WERI-Rb-1 (cell line): ENCODE results near the gene MRTFB.

Experiments
- DNase-seq: peaks from one replicate; pipeline ENCODE4 v3.0.0-alpha.2; 2020
- H3K27ac ChIP-seq: fragments of 250-450 bp; sonication (Bioruptor Pico); 2 replicates; pipeline ENCODE4 v1.5.1; 2020; ENCODE audit warnings: mild to moderate bottlenecking, moderate library complexity
- H3K27me3 ChIP-seq: fragments of 250-450 bp; sonication (Bioruptor Pico); 2 replicates; pipeline ENCODE4 v1.5.1; 2021; ENCODE audit warnings: mild to moderate bottlenecking, low read depth, moderate library complexity; ENCODE audit not compliant: insufficient read depth, severe bottlenecking
- H3K36me3 ChIP-seq: fragments of 250-450 bp; sonication (Bioruptor Pico); 2 replicates; pipeline ENCODE4 v1.5.1; 2020; ENCODE audit warnings: mild to moderate bottlenecking, moderate library complexity
- H3K4me3 ChIP-seq: 2 replicates; pipeline ENCODE4 v1.5.1; 2011; ENCODE audit warnings: low read depth, mild to moderate bottlenecking, control low read depth, low read length
- H3K9me3 ChIP-seq: fragments of 250-450 bp; sonication (Bioruptor Pico); 2 replicates; pipeline ENCODE4 v1.5.1; 2021; ENCODE audit warnings: mild to moderate bottlenecking, moderate library complexity; ENCODE audit not compliant: severe bottlenecking
- TF ChIP-seq, protein P1 (sequence below): IDR thresholded peaks from 2 replicates; pipeline ENCODE4 v1.5.1; 2011; ENCODE audit warnings: low read depth, mild to moderate bottlenecking, control low read depth, inconsistent platforms, low read length

Gene MRTFB

DNA sequence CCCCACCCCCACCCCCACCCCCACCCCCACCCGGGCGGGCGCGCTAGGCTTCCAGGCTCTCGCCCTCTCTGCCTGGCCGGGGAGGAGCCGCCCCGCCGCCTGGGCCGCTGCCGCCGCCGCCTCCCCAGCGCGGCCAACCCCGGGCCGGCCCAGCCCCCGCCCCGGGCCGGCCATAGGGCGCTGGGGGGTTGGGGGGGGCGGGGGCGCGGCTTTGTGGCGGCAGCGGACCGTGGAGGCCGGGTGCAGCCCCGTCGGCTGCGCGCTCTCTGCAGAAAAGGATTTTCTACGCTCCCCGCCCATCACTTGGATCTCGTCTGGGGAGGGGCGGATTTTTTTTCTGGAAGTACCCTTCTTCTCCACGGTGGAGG, 230.9 kb downstream of the MRTFB start:
- 0 out of 2 replicates have a peak overlapping the region, but pooled peaks have one; percentile 20 for H3K27ac ChIP-seq
- H3K27me3 ChIP-seq = no peaks in the 10 kb centered on the region
- peak; percentile 57 for DNase-seq
- H3K4me3 ChIP-seq = peak overlapping the region; percentile 68
- TF ChIP-seq, protein P1, sequence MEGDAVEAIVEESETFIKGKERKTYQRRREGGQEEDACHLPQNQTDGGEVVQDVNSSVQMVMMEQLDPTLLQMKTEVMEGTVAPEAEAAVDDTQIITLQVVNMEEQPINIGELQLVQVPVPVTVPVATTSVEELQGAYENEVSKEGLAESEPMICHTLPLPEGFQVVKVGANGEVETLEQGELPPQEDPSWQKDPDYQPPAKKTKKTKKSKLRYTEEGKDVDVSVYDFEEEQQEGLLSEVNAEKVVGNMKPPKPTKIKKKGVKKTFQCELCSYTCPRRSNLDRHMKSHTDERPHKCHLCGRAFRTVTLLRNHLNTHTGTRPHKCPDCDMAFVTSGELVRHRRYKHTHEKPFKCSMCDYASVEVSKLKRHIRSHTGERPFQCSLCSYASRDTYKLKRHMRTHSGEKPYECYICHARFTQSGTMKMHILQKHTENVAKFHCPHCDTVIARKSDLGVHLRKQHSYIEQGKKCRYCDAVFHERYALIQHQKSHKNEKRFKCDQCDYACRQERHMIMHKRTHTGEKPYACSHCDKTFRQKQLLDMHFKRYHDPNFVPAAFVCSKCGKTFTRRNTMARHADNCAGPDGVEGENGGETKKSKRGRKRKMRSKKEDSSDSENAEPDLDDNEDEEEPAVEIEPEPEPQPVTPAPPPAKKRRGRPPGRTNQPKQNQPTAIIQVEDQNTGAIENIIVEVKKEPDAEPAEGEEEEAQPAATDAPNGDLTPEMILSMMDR = no peak
- H3K9me3 ChIP-seq = no peaks in the 10 kb centered on the region
- no peaks in the 10 kb centered on the region for H3K36me3 ChIP-seq

DNA sequence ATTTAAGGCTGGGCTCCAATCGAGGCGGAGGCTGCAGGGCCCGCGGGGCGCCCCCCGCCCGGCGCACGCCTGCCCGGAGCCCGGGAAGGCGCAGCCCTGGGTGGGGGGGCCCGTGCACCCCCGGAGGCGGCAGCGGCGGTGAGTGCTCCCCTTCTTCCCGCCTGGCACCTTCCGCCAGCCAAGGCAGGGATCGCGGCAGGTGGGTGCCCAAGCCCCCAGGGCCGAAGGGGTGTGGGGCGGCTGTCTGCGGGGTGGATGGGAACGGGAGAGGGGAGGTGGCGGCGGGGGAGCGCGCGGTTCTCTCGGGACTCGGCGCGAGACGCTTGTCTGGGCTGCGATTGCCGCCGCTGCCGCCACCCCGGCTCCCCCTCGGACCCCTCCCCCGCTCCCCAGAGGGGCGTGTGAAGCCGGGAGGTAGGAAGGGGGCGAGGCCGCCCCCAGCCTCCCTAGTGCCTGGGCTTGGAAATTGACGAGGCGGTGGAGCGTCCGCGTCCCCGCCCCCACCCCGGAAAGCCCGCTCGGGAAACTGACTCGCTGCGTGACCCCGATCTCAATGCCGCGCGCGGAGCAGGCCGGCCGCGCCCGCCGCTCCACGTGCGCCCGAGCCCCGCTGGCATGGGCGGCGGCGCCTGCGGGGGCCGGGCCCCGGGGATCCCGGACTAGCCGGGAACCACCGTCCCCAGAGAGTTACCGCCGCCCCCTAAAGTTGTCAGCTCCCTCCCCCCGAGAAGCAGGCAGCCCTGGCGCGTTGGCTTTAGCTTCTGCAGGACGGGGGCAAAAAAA, 231.5 kb downstream of the MRTFB start:
- TF ChIP-seq, protein P1 = no peak
- no peaks in the 10 kb centered on the region for H3K27me3 ChIP-seq
- H3K4me3 ChIP-seq = peak overlapping the region; percentile 68
- H3K36me3 ChIP-seq = no peaks in the 10 kb centered on the region
- no peaks in the 10 kb centered on the region for H3K9me3 ChIP-seq
- H3K27ac ChIP-seq = peak overlapping the region; percentile 20; the same call in 1 of the 2 replicates
- peak; percentile 35 for DNase-seq

DNA sequence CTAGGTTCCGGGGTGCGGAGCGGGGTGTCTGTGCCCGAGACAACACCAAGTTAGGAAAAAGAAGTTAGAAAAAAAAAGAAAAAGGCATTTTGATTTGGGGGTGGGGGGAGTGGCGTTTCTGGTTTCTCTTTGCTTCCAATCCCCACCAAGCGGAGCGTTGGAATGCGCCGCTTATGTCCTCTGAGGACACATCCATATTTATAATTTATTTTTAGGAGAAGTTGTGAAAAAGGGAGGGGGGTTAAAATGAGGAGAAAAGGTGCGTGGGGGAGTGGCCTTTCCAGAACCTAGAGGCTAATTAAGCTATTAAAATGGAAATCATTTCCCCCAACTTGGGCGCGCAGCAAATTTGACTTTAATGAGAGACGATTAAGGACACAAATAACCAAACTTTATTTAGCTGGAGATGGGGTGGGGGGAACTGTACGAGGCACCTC, 232.1 kb downstream of the MRTFB start:
- no peak overlapping the region for H3K27ac ChIP-seq

DNA sequence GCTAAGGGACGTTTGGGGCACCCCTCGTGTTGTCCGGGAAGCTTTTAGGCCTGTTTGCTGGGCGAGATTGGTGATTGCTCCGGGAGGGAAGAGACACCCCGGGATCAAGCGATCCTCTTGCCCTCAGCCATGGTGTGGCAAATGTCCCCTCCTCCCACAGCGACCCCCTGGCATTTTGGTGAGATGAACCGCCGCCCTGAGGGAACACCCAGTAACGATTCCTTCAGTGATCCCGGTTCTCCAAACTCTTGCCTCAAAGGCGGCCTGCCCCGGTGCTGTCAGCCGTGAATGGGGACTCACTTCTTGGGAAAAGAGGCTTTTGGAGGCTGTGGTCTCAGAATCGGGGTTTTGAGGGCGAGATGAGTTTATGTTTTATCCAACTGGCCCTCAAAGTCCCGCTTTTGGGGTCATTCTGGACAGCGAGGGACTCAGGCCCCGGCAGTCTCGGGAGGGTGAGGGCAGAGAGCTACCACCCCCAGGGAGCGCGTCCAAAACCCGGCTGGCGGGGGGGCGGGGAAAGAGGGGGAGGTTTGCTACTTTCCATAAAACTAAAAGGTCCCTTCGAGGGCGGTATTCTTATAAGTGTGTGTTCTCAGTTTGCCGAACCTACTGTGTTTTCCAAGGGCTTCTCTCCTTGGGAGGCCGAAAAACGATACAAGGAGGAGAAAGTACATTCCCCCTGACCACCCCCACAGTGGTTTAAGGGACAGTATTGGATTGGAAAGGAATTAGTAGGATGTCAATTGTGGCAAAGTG, 232.7 kb downstream of the MRTFB start:
- Histone ChIP-seq H3K9me3 (no peaks in the 10 kb centered on the region), H3K27ac (no peak overlapping the region), H3K27me3 (no peaks in the 10 kb centered on the region), H3K4me3 (no peak overlapping the region), H3K36me3 (no peaks in the 10 kb centered on the region)
- DNase-seq = no peak
- TF ChIP-seq, protein P1 = no peak

More for the DNA sequence above, 232.1 kb downstream of the MRTFB start:
- Histone ChIP-seq H3K27me3 (no peaks in the 10 kb centered on the region), H3K4me3 (peak overlapping the region; percentile 68), H3K36me3 (no peaks in the 10 kb centered on the region), H3K9me3 (no peaks in the 10 kb centered on the region)
- TF ChIP-seq, protein P1 = no peak
- no peak for DNase-seq

DNA sequence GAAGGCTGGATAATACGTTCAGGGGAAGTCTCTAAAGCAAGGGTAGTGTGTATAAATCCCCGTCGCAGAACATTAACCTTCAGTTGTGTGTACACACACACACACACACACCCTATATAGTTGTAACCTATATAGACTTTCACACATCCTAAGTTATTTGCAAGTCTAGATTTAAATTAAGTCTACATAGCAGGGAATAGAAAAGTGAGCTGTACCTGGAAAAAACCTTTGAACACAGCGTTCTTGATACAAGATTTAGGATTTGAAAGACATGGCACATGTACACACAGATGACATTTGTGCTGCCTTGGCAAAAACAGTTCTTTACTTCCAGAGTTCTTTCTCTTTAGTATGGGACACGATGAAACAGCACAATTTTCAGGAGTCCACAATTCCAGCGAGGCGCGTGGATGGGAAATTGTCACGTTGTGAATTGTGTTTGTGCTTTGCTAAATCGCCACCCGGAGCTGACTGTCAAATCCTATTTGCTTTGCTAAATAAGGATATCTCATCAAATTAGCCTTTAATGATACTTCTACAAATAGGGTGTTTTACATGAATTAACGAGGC, 233.9 kb downstream of the MRTFB start:
- TF ChIP-seq, protein P1 = no peak
- Histone ChIP-seq H3K36me3 (no peaks in the 10 kb centered on the region), H3K9me3 (no peaks in the 10 kb centered on the region), H3K27me3 (no peaks in the 10 kb centered on the region), H3K27ac (no peak overlapping the region), H3K4me3 (no peak overlapping the region)
- DNase-seq = no peak
